Glutamatergic neuron (in vitro differentiated cells): Measurements from ENCODE around the gene CCR4. TPM values are rescaled to one million over a fixed set of nuclear protein-coding genes. Genes with fewer than 3 reads are reported as not detected.

ENCODE experiments used
- DNase-seq: peaks from one replicate; pipeline ENCODE4 v3.0.0; 2022
- H3K27ac Mint-ChIP-seq: one replicate; pipeline ENCODE4 v1.8.0; 2020; ENCODE audit warnings: mild to moderate bottlenecking, mixed read lengths, inconsistent platforms; ENCODE audit not compliant: unreplicated experiment
- H3K27me3 Mint-ChIP-seq: one replicate; pipeline ENCODE4 v1.8.0; 2020; ENCODE audit warnings: mild to moderate bottlenecking, moderate library complexity, mixed read lengths, inconsistent platforms; ENCODE audit not compliant: unreplicated experiment
- H3K36me3 Mint-ChIP-seq: one replicate; pipeline ENCODE4 v1.8.0; 2020; ENCODE audit warnings: mild to moderate bottlenecking, mixed read lengths, inconsistent platforms; ENCODE audit not compliant: unreplicated experiment
- H3K4me1 Mint-ChIP-seq: one replicate; pipeline ENCODE4 v1.8.0; 2020; ENCODE audit warnings: mild to moderate bottlenecking, low read depth, mixed read lengths, inconsistent platforms; ENCODE audit not compliant: unreplicated experiment
- H3K4me3 Mint-ChIP-seq: one replicate; pipeline ENCODE4 v1.8.0; 2020; ENCODE audit warnings: mild to moderate bottlenecking, mixed read lengths, inconsistent platforms; ENCODE audit not compliant: unreplicated experiment
- H3K9me3 Mint-ChIP-seq: one replicate; pipeline ENCODE4 v1.8.0; 2020; ENCODE audit warnings: mild to moderate bottlenecking, moderate library complexity, mixed read lengths, inconsistent platforms; ENCODE audit not compliant: unreplicated experiment
- CTCF ChIP-seq: fragments of 200-600 bp; sonication (generic); IDR thresholded peaks from one replicate; pipeline ENCODE4 v1.5.0; 2021; ENCODE audit not compliant: partially characterized antibody, unreplicated experiment
- total RNA-seq: library from RNA; stranded (reverse); fragmentation: NEBNext Ultra II Directional; extraction: Animal tissue kit (Norgen Biotek cat#: 25700); gene quantifications from one replicate; pipeline ENCODE4 v1.2.1, GENCODE V29; 2021; ENCODE audit not compliant: unreplicated experiment

CCR4 gene
- total RNA-seq, 1 donor from 2014 or later = not detected

- Mint-ChIP-seq H3K36me3 (peaks cover 4% of the 10 kb centered on the region), H3K27ac (no peak overlapping the region), H3K9me3 (peaks cover 2% of the 10 kb centered on the region), H3K4me1 (no peaks in the 10 kb centered on the region), H3K4me3 (no peak overlapping the region), H3K27me3 (peaks cover 2% of the 10 kb centered on the region)
- no peak for TF ChIP-seq CTCF
- no peak for DNase-seq
Observed at GRCh38 chr3:33000691-33001385, 49.4 kb downstream of the CCR4 start.

GRCh38 chr3:33001889-33002288, 50.4 kb downstream of the CCR4 start:
- Mint-ChIP-seq H3K27me3 (peaks cover 2% of the 10 kb centered on the region), H3K36me3 (peaks cover 4% of the 10 kb centered on the region), H3K4me3 (no peak overlapping the region), H3K9me3 (peaks cover 2% of the 10 kb centered on the region), H3K4me1 (no peaks in the 10 kb centered on the region), H3K27ac (no peak overlapping the region)
- DNase-seq = no peak
- TF ChIP-seq CTCF = no peak

GRCh38 chr3:33003308-33003707, 51.9 kb downstream of the CCR4 start:
- H3K36me3 Mint-ChIP-seq = peaks cover 10% of the 10 kb centered on the region
- no peak for DNase-seq
- no peaks in the 10 kb centered on the region for H3K4me1 Mint-ChIP-seq
- peaks cover 2% of the 10 kb centered on the region for H3K27me3 Mint-ChIP-seq
- peaks cover 2% of the 10 kb centered on the region for H3K9me3 Mint-ChIP-seq
- no peak overlapping the region for H3K27ac Mint-ChIP-seq
- no peak for TF ChIP-seq CTCF
- no peak overlapping the region for H3K4me3 Mint-ChIP-seq

GRCh38 chr3:33004205-33004604, 52.8 kb downstream of the CCR4 start:
- no peak for DNase-seq
- H3K27ac Mint-ChIP-seq = no peak overlapping the region
- H3K4me3 Mint-ChIP-seq = no peak overlapping the region
- peaks cover 2% of the 10 kb centered on the region for H3K27me3 Mint-ChIP-seq
- no peaks in the 10 kb centered on the region for H3K9me3 Mint-ChIP-seq
- no peak for TF ChIP-seq CTCF
- no peaks in the 10 kb centered on the region for H3K4me1 Mint-ChIP-seq
- peaks cover 10% of the 10 kb centered on the region for H3K36me3 Mint-ChIP-seq

GRCh38 chr3:33004961-33005360, 53.5 kb downstream of the CCR4 start:
- TF ChIP-seq CTCF = no peak
- no peak for DNase-seq
- Mint-ChIP-seq H3K4me3 (no peak overlapping the region), H3K36me3 (peaks cover 10% of the 10 kb centered on the region), H3K4me1 (no peaks in the 10 kb centered on the region), H3K27ac (no peak overlapping the region), H3K9me3 (no peaks in the 10 kb centered on the region), H3K27me3 (peaks cover 2% of the 10 kb centered on the region)
